SKM-1 treated with dmso at 0.1 percent for 144 hours (cell line): ENCODE results near the gene SPECC1.

Experiments used
- DNase-seq: peaks from one replicate; lab custom pipeline; 2025; ENCODE audit not compliant: unreplicated experiment; lab: John Stamatoyannopoulos, UW

SPECC1 gene

GRCh38 chr17:20263595-20263994 is 254.4 kb downstream of the SPECC1 start:
- no peak for DNase-seq

- DNase-seq, result no peak
These were observed 255.8 kb downstream of the SPECC1 start for GRCh38 chr17:20264996-20265395.

GRCh38 chr17:20266806-20267458 is 257.8 kb downstream of the SPECC1 start:
- DNase-seq, result no peak

- DNase-seq, result no peak
These were observed 258.3 kb downstream of the SPECC1 start for GRCh38 chr17:20267459-20267842.

DNA sequence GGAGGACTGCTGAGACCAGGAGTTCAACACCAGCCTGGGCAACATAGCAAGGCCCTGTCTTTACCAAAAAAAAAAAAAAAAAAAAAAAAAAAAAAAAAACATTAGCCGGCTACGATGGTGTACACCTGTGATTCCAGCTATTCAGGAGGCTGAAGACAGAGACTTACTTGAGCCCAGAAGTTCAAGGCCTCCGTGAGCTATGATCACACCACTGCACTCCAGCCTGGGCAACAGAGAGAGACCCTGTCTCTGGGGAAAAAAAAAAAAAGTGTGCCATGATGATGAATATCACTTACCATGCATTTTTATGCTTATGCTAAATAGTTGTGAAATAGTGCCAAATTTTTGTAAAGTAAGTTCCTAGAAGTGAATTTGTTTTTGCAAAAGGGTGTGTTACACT is 261.2 kb downstream of the SPECC1 start:
- DNase-seq, result no peak

DNA sequence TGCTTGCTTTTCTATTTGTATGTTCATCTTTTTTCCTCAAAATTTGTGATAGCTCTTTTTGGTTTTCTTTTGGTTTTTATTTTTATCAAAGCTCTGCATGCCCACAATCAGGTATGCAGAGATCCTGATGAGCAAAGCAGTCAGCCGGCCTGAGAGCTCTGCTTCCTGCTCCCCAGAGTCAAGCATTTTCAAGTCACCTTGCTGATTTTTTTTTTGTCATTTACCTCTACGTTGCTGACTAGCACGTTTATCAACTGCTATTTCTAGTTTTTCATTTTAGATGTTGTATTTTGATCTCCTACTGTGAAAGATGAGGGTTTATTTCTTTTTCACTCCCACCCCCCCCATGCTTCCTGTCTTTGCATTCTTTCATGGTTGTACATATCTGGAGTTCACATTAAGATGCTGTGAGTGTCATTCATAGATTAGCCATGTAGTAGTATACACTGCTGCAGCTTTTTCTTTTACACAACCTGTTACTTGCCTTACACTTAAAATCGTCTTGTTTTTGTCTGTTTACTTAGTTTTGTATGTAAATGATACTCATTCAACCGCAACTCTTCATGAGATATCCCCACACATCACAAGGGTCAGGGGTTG is 262.0 kb downstream of the SPECC1 start:
- no peak for DNase-seq

- DNase-seq, result no peak
These were observed 264.8 kb downstream of the SPECC1 start for GRCh38 chr17:20273741-20274500.

- no peak for DNase-seq
These were observed 266.5 kb downstream of the SPECC1 start for GRCh38 chr17:20275653-20276052.

DNA sequence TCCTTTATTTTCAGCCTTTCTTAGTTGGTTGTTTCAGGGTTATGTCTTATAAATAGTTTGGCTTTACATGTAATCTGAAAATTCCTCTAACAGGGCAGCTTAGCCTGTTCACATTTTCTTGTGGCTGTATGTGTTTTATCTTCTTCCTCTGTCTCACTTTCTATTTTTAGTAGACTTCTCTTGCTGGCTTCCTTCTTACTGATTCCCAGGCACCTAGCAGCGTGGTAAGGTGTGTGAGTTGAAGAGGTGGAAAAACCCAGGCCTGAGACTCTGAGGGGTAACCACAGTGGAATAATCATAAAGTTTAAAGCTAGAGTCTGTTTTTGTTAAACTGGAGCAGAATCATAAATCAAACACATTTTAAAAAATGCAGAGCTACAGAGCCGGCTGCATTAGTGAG is 267.3 kb downstream of the SPECC1 start:
- no peak for DNase-seq

DNA sequence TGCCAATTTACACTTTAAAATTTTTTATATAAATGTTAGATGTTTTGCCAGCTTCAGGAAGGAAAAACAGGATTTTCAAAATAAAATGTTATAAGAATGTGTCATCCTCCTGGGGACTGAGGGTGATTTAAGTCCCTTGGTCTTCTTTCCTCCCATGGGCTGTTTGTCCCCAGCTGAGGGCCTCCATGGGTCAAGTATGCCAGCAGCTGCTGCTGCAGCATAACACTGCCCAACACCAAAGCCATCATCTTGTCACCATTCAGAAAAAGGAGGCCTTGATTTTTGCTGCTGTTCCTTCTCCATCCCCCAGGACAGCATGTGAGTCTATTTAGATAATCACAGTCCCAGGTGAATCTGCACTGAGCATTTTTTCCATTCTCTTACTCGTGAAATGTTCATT is 269.6 kb downstream of the SPECC1 start:
- no peak for DNase-seq

- no peak for DNase-seq
These were observed 270.5 kb downstream of the SPECC1 start for GRCh38 chr17:20279631-20280030.

- DNase-seq, result no peak
These were observed 270.9 kb downstream of the SPECC1 start for GRCh38 chr17:20280051-20280450.

DNA sequence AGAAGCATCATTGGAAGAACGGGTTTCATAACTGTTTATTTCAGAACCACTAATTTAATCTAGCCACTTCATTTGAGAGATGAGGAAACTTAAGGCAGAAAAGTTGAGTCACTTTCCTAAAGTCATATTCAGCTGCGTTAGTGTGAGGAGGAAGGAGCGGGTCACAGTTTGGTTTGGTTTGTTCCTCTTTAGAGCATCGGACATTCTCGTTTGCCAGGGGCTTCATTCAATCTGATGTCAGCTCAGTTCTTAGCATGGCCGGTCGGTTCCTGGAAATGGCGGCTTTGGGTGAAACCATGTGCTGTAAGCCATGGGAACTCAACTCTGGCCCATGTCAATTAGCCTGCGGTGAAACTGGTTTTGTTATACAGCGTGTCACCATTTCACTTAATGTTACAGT is 271.7 kb downstream of the SPECC1 start:
- DNase-seq, result peak; percentile 85

DNA sequence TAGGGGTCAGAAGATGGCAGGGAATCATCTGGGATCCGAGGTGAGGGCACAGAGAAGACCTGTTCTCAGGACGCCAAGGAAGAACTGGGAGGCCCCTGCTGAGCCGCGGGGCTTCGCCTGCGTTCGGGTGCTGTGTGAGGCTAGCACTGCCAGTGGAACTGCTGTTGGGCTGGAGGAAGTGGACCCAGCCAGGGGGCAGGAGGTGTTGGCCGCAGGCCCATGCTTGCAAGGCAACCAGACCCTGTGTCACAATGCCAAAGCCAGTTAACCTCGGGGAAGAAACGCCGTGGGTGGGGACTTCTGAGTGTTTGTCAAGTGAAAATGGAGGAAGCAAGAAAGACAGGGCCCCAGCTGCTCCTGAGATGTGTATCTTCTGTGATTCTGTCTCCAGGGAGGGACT is 272.7 kb downstream of the SPECC1 start:
- DNase-seq, result peak; percentile 92

- DNase-seq, result no peak
These were observed 273.6 kb downstream of the SPECC1 start for GRCh38 chr17:20282526-20283308.

DNA sequence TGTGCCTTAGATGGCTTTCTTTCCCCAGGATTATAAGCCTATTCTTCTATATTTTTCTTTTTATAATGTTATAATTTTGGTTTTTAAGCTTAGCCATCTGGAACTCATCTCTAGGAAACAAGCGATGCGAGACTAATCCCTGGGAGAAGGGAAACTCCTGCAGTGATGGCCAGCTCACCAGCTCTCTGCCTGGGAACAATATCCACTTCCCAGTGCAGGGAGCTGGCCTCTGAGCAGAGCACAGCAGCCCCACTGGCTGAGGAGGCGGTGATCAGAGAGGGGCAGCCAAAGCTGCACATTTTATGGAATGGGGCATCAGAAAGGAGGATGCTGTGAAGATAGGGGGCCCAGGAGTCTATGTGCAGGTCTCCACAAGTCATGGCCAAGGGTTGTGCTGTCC is 274.9 kb downstream of the SPECC1 start:
- no peak for DNase-seq

DNA sequence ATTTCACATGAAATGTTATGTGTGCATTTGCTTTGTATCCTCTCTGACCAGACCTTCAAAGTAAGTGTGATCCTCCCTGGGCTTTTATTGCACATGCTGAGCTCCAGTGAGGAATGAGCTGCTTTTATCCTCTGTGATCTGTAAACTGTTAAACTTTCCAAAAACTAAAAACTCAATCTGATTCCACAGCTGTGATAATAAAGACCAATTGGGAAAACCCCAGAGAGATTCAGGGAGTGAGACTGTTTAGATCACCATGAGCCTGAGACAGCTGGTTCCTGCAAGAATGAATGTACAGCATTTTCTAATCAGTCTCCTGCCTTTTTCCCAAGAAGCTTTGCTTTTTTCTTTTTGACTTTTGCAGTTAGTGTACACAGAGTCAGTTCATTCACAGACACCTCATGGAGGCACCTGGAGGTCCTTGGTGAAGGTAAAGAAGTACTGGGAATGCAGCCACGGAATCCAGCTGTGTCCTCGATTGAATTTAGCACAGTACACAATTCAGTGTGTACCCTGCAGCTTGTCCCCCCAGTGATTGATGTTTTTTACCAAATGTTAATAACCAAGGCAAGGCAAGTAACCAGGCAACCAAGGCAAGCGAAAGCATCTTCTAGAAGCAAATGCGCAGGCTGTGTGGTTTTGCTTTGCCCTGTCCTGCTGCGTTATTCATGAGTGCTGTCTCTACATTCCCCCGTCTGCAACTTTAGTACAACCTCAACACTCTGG is 275.6 kb downstream of the SPECC1 start:
- no peak for DNase-seq

DNA sequence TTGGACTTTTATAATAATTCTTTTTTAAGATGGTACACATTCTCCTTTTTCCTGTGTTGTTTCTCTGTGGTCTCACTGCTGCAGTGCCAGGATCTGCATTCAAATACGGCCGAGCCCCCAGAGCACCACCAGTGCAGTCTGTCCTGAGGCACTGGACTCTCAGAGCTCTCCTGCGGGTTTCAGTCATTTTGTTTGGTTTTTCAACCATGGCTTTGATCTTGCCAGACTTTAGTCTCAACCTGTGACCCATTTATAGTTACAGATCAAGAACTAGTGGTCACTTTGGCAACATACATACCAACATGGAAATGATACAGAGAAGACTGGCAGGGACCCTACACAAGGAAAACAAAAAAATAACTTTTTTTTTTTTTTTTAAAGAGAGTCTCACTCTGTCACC is 280.8 kb downstream of the SPECC1 start:
- DNase-seq, result no peak

GRCh38 chr17:20291853-20292252 is 282.7 kb downstream of the SPECC1 start:
- no peak for DNase-seq

GRCh38 chr17:20293501-20293900 is 284.3 kb downstream of the SPECC1 start:
- DNase-seq, result no peak

DNA sequence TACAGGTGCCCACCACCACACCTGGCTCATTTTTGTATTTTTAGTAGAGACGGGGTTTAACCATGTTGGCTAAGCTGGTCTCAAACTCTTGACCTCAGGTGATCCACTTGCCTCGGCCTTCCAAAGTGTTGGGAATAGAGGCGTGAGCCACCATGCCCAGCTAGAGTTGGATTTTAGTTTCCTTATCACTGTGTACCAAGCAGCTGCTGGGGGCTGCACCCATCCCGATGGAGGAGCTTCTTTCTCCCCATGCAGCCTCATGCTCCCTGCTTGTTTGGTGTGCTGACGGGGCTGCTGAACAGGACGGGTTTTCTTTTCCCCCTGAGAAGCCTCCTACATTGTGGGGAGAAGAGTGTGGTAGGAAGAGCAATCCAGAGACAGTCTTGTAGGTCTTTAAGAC is 285.0 kb downstream of the SPECC1 start:
- no peak for DNase-seq
